PFSK-1 (cell line): ENCODE results near the gene EIF4B.

Source experiments
- FOXP2 ChIP-seq: optimal IDR thresholded peaks from 2 replicates; pipeline ENCODE3; 2011; ENCODE audit warnings: borderline replicate concordance, control low read depth, inconsistent platforms; ENCODE audit not compliant: insufficient read depth; ENCODE audit errors: extremely low read length, extremely low read depth
- POLR2AphosphoS5 ChIP-seq: IDR thresholded peaks from 2 replicates; pipeline ENCODE4 v1.6.1; 2012; ENCODE audit warnings: low read depth, mild to moderate bottlenecking, control low read depth, low read length, moderate library complexity
- SIN3A ChIP-seq: IDR thresholded peaks from 2 replicates; pipeline ENCODE4 v1.6.1; 2012; ENCODE audit warnings: mild to moderate bottlenecking, low read length, moderate library complexity, borderline replicate concordance; ENCODE audit not compliant: insufficient read depth
- TAF1 ChIP-seq: IDR thresholded peaks from 2 replicates; pipeline ENCODE4 v1.6.1; 2012; ENCODE audit warnings: low read length, control low read depth, borderline replicate concordance; ENCODE audit not compliant: insufficient read depth
- TF ChIP-seq, protein P1 (sequence below), 2 experiments: IDR thresholded peaks; 2 replicates each; pipeline versions ENCODE4 v1.6.1 to v1.8.0; 2011 to 2012; ENCODE audit warnings: low read depth in 2 of 2, low read length in 2 of 2, control low read depth in 1 of 2, inconsistent platforms in 1 of 2, mild to moderate bottlenecking in 1 of 2, moderate library complexity in 1 of 2; ENCODE audit not compliant: insufficient read depth in 1 of 2

Gene EIF4B

DNA sequence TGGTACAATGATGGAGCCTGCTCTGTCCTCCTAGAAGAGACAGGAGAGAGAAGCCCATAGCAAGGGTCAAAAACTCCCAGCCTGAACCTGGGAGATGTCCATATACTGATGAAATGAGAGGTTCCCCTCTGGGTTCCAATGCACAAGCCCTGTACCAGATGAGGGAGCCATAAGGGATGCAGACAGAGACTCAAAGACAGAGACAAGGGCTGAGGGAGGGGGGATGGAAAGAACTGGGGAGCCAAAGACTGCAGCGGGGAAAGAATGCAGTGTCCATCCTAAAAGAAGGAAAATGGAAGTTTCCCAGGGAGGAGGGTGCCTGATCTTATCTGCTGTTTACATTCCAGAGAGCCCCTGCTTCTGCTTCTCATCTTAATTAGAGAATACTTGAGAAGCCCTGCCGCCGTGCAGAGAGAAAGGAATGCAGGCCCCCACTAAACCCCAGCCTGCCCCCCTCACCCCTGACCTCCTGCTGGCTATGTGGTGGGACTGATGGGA is 29.6 kb upstream of the EIF4B start:
- no peak for TF ChIP-seq SIN3A
- TF ChIP-seq FOXP2: no peak
- TF ChIP-seq TAF1: no peak
- no peak for TF ChIP-seq POLR2AphosphoS5
- TF ChIP-seq, protein P1, sequence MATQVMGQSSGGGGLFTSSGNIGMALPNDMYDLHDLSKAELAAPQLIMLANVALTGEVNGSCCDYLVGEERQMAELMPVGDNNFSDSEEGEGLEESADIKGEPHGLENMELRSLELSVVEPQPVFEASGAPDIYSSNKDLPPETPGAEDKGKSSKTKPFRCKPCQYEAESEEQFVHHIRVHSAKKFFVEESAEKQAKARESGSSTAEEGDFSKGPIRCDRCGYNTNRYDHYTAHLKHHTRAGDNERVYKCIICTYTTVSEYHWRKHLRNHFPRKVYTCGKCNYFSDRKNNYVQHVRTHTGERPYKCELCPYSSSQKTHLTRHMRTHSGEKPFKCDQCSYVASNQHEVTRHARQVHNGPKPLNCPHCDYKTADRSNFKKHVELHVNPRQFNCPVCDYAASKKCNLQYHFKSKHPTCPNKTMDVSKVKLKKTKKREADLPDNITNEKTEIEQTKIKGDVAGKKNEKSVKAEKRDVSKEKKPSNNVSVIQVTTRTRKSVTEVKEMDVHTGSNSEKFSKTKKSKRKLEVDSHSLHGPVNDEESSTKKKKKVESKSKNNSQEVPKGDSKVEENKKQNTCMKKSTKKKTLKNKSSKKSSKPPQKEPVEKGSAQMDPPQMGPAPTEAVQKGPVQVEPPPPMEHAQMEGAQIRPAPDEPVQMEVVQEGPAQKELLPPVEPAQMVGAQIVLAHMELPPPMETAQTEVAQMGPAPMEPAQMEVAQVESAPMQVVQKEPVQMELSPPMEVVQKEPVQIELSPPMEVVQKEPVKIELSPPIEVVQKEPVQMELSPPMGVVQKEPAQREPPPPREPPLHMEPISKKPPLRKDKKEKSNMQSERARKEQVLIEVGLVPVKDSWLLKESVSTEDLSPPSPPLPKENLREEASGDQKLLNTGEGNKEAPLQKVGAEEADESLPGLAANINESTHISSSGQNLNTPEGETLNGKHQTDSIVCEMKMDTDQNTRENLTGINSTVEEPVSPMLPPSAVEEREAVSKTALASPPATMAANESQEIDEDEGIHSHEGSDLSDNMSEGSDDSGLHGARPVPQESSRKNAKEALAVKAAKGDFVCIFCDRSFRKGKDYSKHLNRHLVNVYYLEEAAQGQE (IDR thresholded peaks at IDR 0.05; ENCODE audit: insufficient read depth in 1 of 2, low read depth in 2 of 2, low read length in 2 of 2): no peak

DNA sequence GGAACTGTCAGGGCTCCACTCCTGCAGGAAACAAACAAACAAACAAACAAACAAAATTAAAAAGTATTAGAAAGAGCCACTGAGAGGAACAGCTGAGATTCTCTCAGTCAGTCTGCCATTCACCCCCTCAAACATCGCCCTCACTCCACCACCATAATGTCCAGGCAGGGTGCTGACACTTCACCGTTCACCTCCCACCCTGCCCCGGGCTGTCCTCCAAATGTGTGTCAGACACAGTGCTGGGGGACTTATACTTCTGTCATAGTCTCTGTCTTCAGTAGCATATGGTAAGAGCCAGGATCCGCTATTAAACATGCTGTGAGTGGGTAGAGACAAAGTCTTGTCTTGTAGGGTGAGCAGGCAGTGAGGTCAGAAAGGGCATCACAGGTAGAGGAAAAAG is 29.1 kb upstream of the EIF4B start:
- no peak for TF ChIP-seq POLR2AphosphoS5
- TF ChIP-seq TAF1: no peak
- no peak for TF ChIP-seq SIN3A
- TF ChIP-seq, protein P1 (IDR thresholded peaks at IDR 0.05; ENCODE audit: insufficient read depth in 1 of 2, low read depth in 2 of 2, low read length in 2 of 2): no peak
- TF ChIP-seq FOXP2: no peak

DNA sequence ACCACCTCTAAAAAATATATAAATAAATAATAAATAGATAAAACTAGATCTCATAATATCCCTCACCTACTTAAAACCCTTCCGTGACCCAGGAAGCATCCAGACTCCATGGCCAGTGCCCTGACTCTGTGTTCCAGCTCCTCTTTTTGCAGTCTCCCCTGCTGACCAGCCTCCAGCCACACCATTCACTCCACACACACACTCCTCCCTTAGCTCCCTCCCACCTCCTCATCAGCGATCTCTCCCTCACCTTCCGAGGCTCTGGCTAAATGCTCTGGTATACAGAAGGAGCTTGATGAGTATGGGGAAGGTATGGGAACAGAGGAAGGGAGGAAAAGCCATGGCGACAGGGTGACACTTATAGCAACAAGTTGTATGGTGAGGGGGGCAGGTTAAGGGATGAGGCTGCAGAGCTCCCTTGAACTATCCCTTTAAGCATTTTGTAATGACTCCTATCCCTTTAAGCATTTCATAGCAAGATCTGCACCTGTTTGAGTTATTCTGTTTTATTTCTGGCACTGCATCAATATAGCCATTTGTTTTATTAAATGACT is 26.1 kb upstream of the EIF4B start:
- TF ChIP-seq FOXP2 (no peak), SIN3A (no peak)

DNA sequence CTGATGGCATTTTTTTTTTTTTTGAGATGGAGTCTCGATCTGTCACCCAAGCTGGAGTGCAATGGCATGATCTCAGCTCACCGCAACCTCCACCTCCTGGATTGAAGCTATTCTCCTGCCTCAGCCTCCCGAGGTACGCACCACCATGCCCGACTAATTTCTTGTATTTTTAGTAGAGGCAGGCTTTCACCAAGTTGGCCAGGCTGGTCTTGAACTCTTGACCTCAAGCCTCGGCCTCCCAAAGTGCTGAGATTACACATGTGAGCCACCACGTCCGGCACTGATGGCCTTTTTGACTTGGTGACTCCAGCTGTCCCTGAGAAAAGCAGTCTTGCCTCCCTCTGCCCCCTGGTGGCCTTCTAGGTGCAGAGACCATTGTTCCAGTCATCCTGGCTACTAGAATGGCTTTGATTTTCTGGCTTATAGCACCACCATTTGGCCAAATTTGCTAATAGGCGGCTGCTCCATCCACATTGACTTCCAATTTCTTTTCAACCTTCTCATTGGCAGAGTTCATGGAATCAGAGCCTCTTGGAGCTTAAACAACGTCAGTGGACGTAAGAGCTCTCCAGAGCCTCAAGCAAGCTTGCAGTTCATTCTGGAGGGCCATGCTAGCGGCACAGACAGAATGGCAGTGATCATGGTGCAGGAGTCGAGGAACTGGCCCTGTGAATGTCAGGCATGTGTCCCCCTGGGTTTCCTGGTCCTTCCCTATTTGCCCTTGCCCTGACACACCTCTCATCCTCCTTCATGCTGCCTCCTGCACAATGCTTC is 25.4 kb upstream of the EIF4B start:
- TF ChIP-seq TAF1: no peak
- TF ChIP-seq, protein P1 (IDR thresholded peaks at IDR 0.05; ENCODE audit: insufficient read depth in 1 of 2, low read depth in 2 of 2, low read length in 2 of 2): no peak
- TF ChIP-seq FOXP2: peak; percentile 11
- TF ChIP-seq SIN3A: no peak
- no peak for TF ChIP-seq POLR2AphosphoS5

DNA sequence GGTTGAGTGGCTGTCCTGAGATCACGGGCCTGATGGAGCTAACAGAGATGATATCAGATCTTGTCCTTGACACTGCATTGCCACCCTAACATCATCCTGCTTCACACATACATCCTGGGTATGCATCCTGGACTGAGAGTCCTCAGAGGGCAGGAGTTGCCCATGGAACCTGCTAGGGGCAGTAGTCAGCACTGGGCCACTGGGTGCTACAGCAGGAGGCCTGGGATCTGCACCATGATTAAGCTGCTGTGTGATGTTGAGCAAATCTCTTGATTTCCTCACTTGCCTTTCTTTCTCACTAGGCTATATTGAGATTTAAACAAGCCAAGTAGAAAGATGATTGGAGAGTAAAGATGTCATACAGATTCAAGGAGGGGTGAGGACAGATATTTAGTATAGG is 22.1 kb upstream of the EIF4B start:
- TF ChIP-seq TAF1 (no peak), POLR2AphosphoS5 (no peak)

DNA sequence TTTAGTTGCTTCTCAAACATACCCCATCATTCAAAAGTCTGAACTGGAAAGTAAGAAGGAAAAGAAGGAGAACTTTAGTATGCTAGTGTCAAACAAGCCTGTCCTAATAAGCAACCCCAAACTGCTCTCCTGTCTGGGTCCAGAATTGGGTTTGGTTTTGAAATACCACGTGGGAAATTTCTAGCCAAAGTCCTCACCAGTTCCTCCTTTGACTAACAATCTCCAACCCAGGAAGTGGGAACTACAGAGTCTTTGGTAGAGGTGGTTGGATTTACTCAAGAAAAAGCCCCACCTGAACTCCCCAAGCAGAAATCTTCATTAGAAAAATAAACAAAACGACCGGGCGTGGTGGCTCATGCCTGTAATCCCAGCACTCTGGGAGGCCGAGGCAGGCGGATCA is 17.4 kb upstream of the EIF4B start:
- TF ChIP-seq TAF1 (no peak), FOXP2 (no peak), POLR2AphosphoS5 (no peak), SIN3A (no peak)
- TF ChIP-seq, protein P1 (IDR thresholded peaks at IDR 0.05; ENCODE audit: insufficient read depth in 1 of 2, low read depth in 2 of 2, low read length in 2 of 2): no peak
